ENCODE data around the gene HSFX3.
"Not testable (repeated sequence)": the region's sequence is repeated elsewhere in the genome, so short reads cannot be mapped to it uniquely, and the experiment has no call there.

- not testable (repeated sequence) for TF ChIP-seq CTCF, POLR2A (IDR thresholded peaks at IDR 0.05)
Observed at GRCh38 chrX:149590993-149591392, 41.3 kb upstream of the HSFX3 start.
